H1 (cell line): ENCODE measurements around the gene PCP4L1. TPM values are rescaled to one million over a fixed set of nuclear protein-coding genes. Genes with fewer than 3 reads are reported as not detected.

Experiments
- CTCF ChIA-PET: fragments of 300-600 bp; sonication (Branson Sonifier 250); formaldehyde crosslinking; loops from one replicate; lab custom pipeline; 2021; ENCODE audit not compliant: partially characterized antibody; lab: Charles Lee
- POLR2A ChIA-PET: fragments of 300-600 bp; sonication (Branson Sonifier 250); formaldehyde crosslinking; loops from one replicate; lab custom pipeline; 2021; ENCODE audit warnings: inconsistent platforms; ENCODE audit not compliant: partially characterized antibody; lab: Charles Lee
- DNase-seq, 2 experiments: peaks; one replicate each; pipeline versions ENCODE4 v3.0.0 to v3.0.0-alpha.2; 2010 to 2022; ENCODE audit warnings: low spot score in 2 of 2, low read depth in 1 of 2, mixed read lengths in 1 of 2
- FAIRE-seq: peaks from 2 replicates; lab custom pipeline; 2011; peaks lifted over from hg19 to GRCh38; lab: Jason Lieb, UNC
- H2AFZ ChIP-seq: 2 replicates; pipeline ENCODE4 v1.8.1; 2012; ENCODE audit warnings: low read length, inconsistent platforms
- H2AK5ac ChIP-seq: 2 replicates; pipeline ENCODE4 v1.6.1; 2013; ENCODE audit warnings: low read depth, low read length
- H2BK120ac ChIP-seq: replicated peaks from 2 replicates; pipeline ENCODE3; 2013; ENCODE audit warnings: low read depth, low read length, inconsistent platforms
- H2BK12ac ChIP-seq: 2 replicates; pipeline ENCODE4 v1.6.1; 2013; ENCODE audit warnings: low read depth, low read length
- H2BK15ac ChIP-seq: 2 replicates; pipeline ENCODE4 v1.6.1; 2013; ENCODE audit warnings: low read length
- H2BK20ac ChIP-seq: 2 replicates; pipeline ENCODE4 v1.6.1; 2013; ENCODE audit warnings: low read length
- H2BK5ac ChIP-seq: 2 replicates; pipeline ENCODE4 v1.6.1; 2013; ENCODE audit warnings: low read depth, low read length
- H3K14ac ChIP-seq: 2 replicates; pipeline ENCODE4 v1.6.1; 2013; ENCODE audit warnings: inconsistent platforms; ENCODE audit not compliant: insufficient read length
- H3K18ac ChIP-seq: 2 replicates; pipeline ENCODE4 v1.6.1; 2013; ENCODE audit warnings: low read length; ENCODE audit errors: extremely low read depth
- H3K23ac ChIP-seq: 2 replicates; pipeline ENCODE4 v1.6.1; 2013; ENCODE audit warnings: inconsistent platforms; ENCODE audit not compliant: insufficient read length
- H3K23me2 ChIP-seq: 2 replicates; pipeline ENCODE4 v1.6.1; 2013; ENCODE audit warnings: low read depth, low read length
- H3K27ac ChIP-seq: 2 replicates; pipeline ENCODE4 v1.6.1; 2011; ENCODE audit warnings: low read depth, low read length, inconsistent platforms
- H3K27me3 ChIP-seq, 4 experiments: replicated peaks in 1 of 4; 1 replicate in 1 of 4; 2 replicates in 3 of 4; pipeline versions ENCODE4 v1.6.1 to v1.8.1; 2011 to 2013; ENCODE audit warnings: low read length in 3 of 4, mild to moderate bottlenecking in 3 of 4, inconsistent platforms in 2 of 4, mixed read lengths in 2 of 4, moderate library complexity in 1 of 4; ENCODE audit not compliant: control insufficient read depth in 3 of 4, insufficient read depth in 3 of 4; ENCODE audit errors: extremely low read depth in 1 of 4
- H3K36me3 ChIP-seq, 4 experiments: 2 replicates each; pipeline versions ENCODE4 v1.6.1 to v1.8.1; 2011 to 2013; ENCODE audit warnings: mild to moderate bottlenecking in 4 of 4, low read length in 3 of 4, moderate library complexity in 2 of 4, control low read depth in 1 of 4, inconsistent platforms in 1 of 4; ENCODE audit not compliant: insufficient read depth in 4 of 4, control insufficient read depth in 2 of 4
- H3K4ac ChIP-seq: replicated peaks from 2 replicates; pipeline ENCODE3; 2013; ENCODE audit warnings: low read length, low read depth, mixed read lengths, inconsistent platforms; ENCODE audit not compliant: insufficient read length
- H3K4me1 ChIP-seq, 4 experiments: replicated peaks in 1 of 4; 1 replicate in 1 of 4; 2 replicates in 3 of 4; pipeline versions ENCODE4 v1.6.1 to v1.8.1; 2011 to 2013; ENCODE audit warnings: low read length in 3 of 4, inconsistent platforms in 2 of 4, mixed read lengths in 1 of 4; ENCODE audit not compliant: insufficient read depth in 4 of 4, control insufficient read depth in 3 of 4
- H3K4me2 ChIP-seq, 2 experiments: 2 replicates each; pipeline versions ENCODE4 v1.6.1 to v1.8.1; 2011 to 2013; ENCODE audit warnings: low read depth in 2 of 2, low read length in 2 of 2, control low read depth in 1 of 2, inconsistent platforms in 1 of 2, mild to moderate bottlenecking in 1 of 2; ENCODE audit not compliant: insufficient read depth in 1 of 2
- H3K4me3 ChIP-seq, 4 experiments: fragments of 200-600, 300-600 bp in 1 of 4; sonication (generic), shearing (Covaris generic), sonication (Bioruptor Twin) in 1 of 4; 2 replicates each; pipeline versions ENCODE4 v1.5.1 to v1.8.1; 2011 to 2016; ENCODE audit warnings: low read length in 4 of 4, low read depth in 3 of 4, control low read depth in 2 of 4, inconsistent platforms in 2 of 4, mild to moderate bottlenecking in 2 of 4, mixed read lengths in 1 of 4, moderate library complexity in 1 of 4; ENCODE audit not compliant: insufficient read depth in 2 of 4; ENCODE audit errors: extremely low read depth in 1 of 4
- H3K56ac ChIP-seq: replicated peaks from 2 replicates; pipeline ENCODE3; 2013; ENCODE audit warnings: low read depth, mild to moderate bottlenecking, mixed read lengths, low read length, inconsistent platforms; ENCODE audit not compliant: insufficient read length
- H3K79me1 ChIP-seq: 2 replicates; pipeline ENCODE4 v1.6.1; 2013; ENCODE audit warnings: low read depth, low read length, control low read depth
- H3K79me2 ChIP-seq, 2 experiments: 2 replicates each; pipeline versions ENCODE4 v1.6.1 to v1.8.1; 2012 to 2013; ENCODE audit warnings: low read length in 2 of 2, mild to moderate bottlenecking in 2 of 2, inconsistent platforms in 1 of 2; ENCODE audit not compliant: insufficient read depth in 2 of 2, control insufficient read depth in 1 of 2
- H3K9ac ChIP-seq, 4 experiments: replicated peaks in 1 of 4; 1 replicate in 1 of 4; 2 replicates in 3 of 4; pipeline versions ENCODE4 v1.6.1 to v1.8.1; 2011 to 2013; ENCODE audit warnings: low read depth in 3 of 4, low read length in 3 of 4, control low read depth in 2 of 4, mild to moderate bottlenecking in 2 of 4, moderate library complexity in 2 of 4, inconsistent platforms in 1 of 4; ENCODE audit errors: extremely low read depth in 1 of 4
- H3K9me3 ChIP-seq, 2 experiments: 2 replicates each; pipeline versions ENCODE4 v1.6.1 to v1.8.1; 2012 to 2013; ENCODE audit warnings: mild to moderate bottlenecking in 2 of 2, moderate library complexity in 2 of 2, control low read depth in 1 of 2, inconsistent platforms in 1 of 2, low read depth in 1 of 2, low read length in 1 of 2, mixed read lengths in 1 of 2; ENCODE audit not compliant: insufficient read depth in 2 of 2
- H4K20me1 ChIP-seq, 2 experiments: replicated peaks in 1 of 2; 2 replicates each; pipeline versions ENCODE3 to v1.8.1; 2011 to 2013; ENCODE audit warnings: inconsistent platforms in 2 of 2, low read length in 2 of 2, mild to moderate bottlenecking in 1 of 2; ENCODE audit not compliant: insufficient read depth in 2 of 2, control insufficient read depth in 1 of 2
- H4K5ac ChIP-seq: 2 replicates; pipeline ENCODE4 v1.6.1; 2013; ENCODE audit warnings: low read length, low read depth, mixed read lengths, inconsistent platforms; ENCODE audit not compliant: insufficient read length
- H4K8ac ChIP-seq: 2 replicates; pipeline ENCODE4 v1.8.0; 2013; ENCODE audit warnings: mild to moderate bottlenecking, moderate library complexity, low read length, inconsistent platforms; ENCODE audit not compliant: insufficient read depth; ENCODE audit errors: extremely low read depth
- H4K91ac ChIP-seq: replicated peaks from 2 replicates; pipeline ENCODE3; 2013; ENCODE audit warnings: low read length, mixed read lengths, inconsistent platforms; ENCODE audit not compliant: insufficient read length
- BCL11A ChIP-seq, 2 experiments: IDR thresholded peaks; one replicate each; pipeline ENCODE4 v1.6.1; 2011; ENCODE audit warnings: low read depth in 2 of 2, low read length in 2 of 2, mild to moderate bottlenecking in 2 of 2
- CBX8 ChIP-seq: fragments of 300-800, 300-1000 bp; sonication (generic); IDR thresholded peaks from 2 replicates; pipeline ENCODE4 v1.7.1; 2016; ENCODE audit warnings: low read depth, low read length, borderline replicate concordance
- CHD2 ChIP-seq: IDR thresholded peaks from 2 replicates; pipeline ENCODE4 v1.6.1; 2012; ENCODE audit warnings: low read length, improper control_type of control experiment
- CREB1 ChIP-seq: IDR thresholded peaks from 2 replicates; pipeline ENCODE4 v1.6.1; 2012; ENCODE audit warnings: inconsistent platforms
- EZH2 ChIP-seq: fragments of 200-600 bp; sonication (generic); IDR thresholded peaks from 2 replicates; pipeline ENCODE4 v1.7.1; 2012; ENCODE audit warnings: low read depth, mild to moderate bottlenecking, moderate library complexity, low read length, inconsistent platforms; ENCODE audit not compliant: severe bottlenecking
- GTF2F1 ChIP-seq: IDR thresholded peaks from 2 replicates; pipeline ENCODE4 v1.6.1; 2012; ENCODE audit warnings: low read depth, low read length, improper control_type of control experiment, borderline replicate concordance
- JUND ChIP-seq: IDR thresholded peaks from 2 replicates; pipeline ENCODE4 v1.6.1; 2011; ENCODE audit warnings: mild to moderate bottlenecking, improper control_type of control experiment, low read length
- KDM1A ChIP-seq: fragments of 200-600, 300-600 bp; sonication (generic); IDR thresholded peaks from 2 replicates; pipeline ENCODE4 v1.7.1; 2016; ENCODE audit warnings: mild to moderate bottlenecking, low read length, borderline replicate concordance
- KDM4A ChIP-seq: IDR thresholded peaks from one replicate; pipeline ENCODE4 v1.7.1; 2012; ENCODE audit warnings: low read depth, mild to moderate bottlenecking, moderate library complexity, low read length, inconsistent platforms; ENCODE audit not compliant: severe bottlenecking
- KDM5A ChIP-seq: fragments of 200-600 bp; IDR thresholded peaks from 2 replicates; pipeline ENCODE4 v1.7.1; 2012; ENCODE audit warnings: mild to moderate bottlenecking, low read length, inconsistent platforms, mixed read lengths
- POLR2AphosphoS5 ChIP-seq: IDR thresholded peaks from 2 replicates; pipeline ENCODE4 v1.6.1; 2011; ENCODE audit warnings: low read depth, low read length
- SIX5 ChIP-seq: IDR thresholded peaks from 2 replicates; pipeline ENCODE4 v1.6.1; 2011; ENCODE audit warnings: mild to moderate bottlenecking, low read depth, low read length
- SUZ12 ChIP-seq: fragments of 200-600 bp; sonication (generic); IDR thresholded peaks from 2 replicates; pipeline ENCODE4 v1.6.1; 2012; ENCODE audit warnings: mild to moderate bottlenecking, inconsistent platforms, low read length, moderate library complexity, mixed read lengths
- TAF7 ChIP-seq: optimal IDR thresholded peaks from 2 replicates; pipeline ENCODE3; 2011; ENCODE audit warnings: low read depth, mild to moderate bottlenecking, inconsistent platforms, low read length, moderate library complexity, borderline replicate concordance
- TBP ChIP-seq: IDR thresholded peaks from 2 replicates; pipeline ENCODE4 v1.6.1; 2011; ENCODE audit warnings: low read depth, low read length, improper control_type of control experiment
- WGBS, 2 experiments: shearing (Covaris generic) in 1 of 2; methylation state at CpG; one replicate each; pipeline versions ENCODE4 v1.1.6 to v1.1.7; 2013 to 2015; ENCODE audit warnings: low lambda C conversion rate in 2 of 2, mixed read lengths in 2 of 2, inconsistent platforms in 1 of 2, low coverage in 1 of 2, missing lambda C conversion rate in 1 of 2; ENCODE audit not compliant: insufficient replicate concordance in 2 of 2, insufficient coverage in 1 of 2, insufficient read length in 1 of 2; ENCODE audit errors: extremely low coverage in 1 of 2, missing lambda C conversion rate in 1 of 2; 5-methylcytosine and 5-hydroxymethylcytosine counted together
- polyA plus RNA-seq, 7 experiments: library from polyadenylated mRNA; depleted of rRNA in 3 of 7; stranded (reverse) in 5 of 7; unstranded in 2 of 7; fragments of >200 nt in 5 of 7; fragments of 200-250 nt in 2 of 7; gene quantifications; 1 replicate in 5 of 7; 2 replicates in 1 of 7; 4 replicates in 1 of 7; pipeline versions ENCODE4 v1.2.1 to v1.2.3, GENCODE V29; 2011 to 2013; ENCODE audit warnings: missing spikeins in 2 of 7, mixed read lengths in 2 of 7
- total RNA-seq: library from RNA; stranded (reverse); fragmentation: NEBNext Ultra II Directional; extraction: Animal tissue kit (Norgen Biotek cat#: 25700); gene quantifications from 2 replicates; pipeline ENCODE4 v1.2.1, GENCODE V29; 2021

Gene PCP4L1
- total and polyA plus RNA-seq, 2 of the 8 experiments (the other 6 are each of a cell fraction or from before 2014, with no cell fraction given): 0.41 to 1.0 TPM

DNA sequence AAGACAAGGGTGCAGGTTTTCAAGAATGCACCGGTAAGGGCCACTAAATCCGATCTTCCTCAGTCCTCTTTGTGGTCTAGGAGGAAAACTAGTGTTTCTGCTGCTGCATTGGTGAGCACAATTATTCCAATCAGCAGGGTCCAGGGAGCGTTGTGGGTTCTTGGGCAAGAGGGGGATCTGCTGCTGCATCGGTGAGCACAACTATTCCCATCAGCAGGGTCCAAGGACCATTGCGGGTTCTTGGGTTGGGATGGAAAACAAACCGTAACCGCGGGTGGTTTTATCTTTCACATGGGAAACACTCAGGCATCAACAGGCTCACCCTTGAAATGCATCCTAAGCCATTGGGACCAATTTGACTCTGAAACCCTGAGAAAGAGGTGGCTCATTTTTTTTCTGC, 7.0 kb upstream of the PCP4L1 start:
- no peak overlapping the region for H2BK120ac ChIP-seq
- H3K4me3 ChIP-seq: no peak overlapping the region
- WGBS, 2 experiments: 97% methylated on average over 8 of the region's 8 CpGs; no CpG with 5 or more reads in 1 of the 2 experiments

More for the DNA sequence above, 7.0 kb upstream of the PCP4L1 start:
- no peak overlapping the region for H4K91ac ChIP-seq
- no peak overlapping the region for H3K4ac ChIP-seq
- H4K20me1 ChIP-seq: no peaks in the 10 kb centered on the region
- H2AK5ac ChIP-seq: no peak overlapping the region
- H3K27ac ChIP-seq: no peak overlapping the region
- no peaks in the 10 kb centered on the region for H3K4me1 ChIP-seq
- H2BK12ac ChIP-seq: no peak overlapping the region
- H3K9ac ChIP-seq: no peak overlapping the region
- DNase-seq: no peak
- no peak overlapping the region for H3K56ac ChIP-seq
- H3K4me2 ChIP-seq: no peak overlapping the region
- no peak overlapping the region for H4K8ac ChIP-seq
- FAIRE-seq: no peak
- H3K36me3 ChIP-seq: no peaks in the 10 kb centered on the region
- H3K18ac ChIP-seq: no peak overlapping the region
- H2AFZ ChIP-seq: no peak overlapping the region
- POLR2A ChIA-PET: interaction anchor here (1.5 kb wide), 1 partner anchor 35 kb away, joined by 3 read pairs; no protein-coding TSS in a partner anchor
- no peaks in the 10 kb centered on the region for H3K27me3 ChIP-seq
- H3K9me3 ChIP-seq: 0 out of 4 replicates have a peak, but pooled peaks cover 0 to under 1% of the 10 kb centered on the region in 2 experiments
- H4K5ac ChIP-seq: no peak overlapping the region
- no peak overlapping the region for H2BK20ac ChIP-seq
- H3K23ac ChIP-seq: no peak overlapping the region
- no peaks in the 10 kb centered on the region for H3K79me1 ChIP-seq
- no peak overlapping the region for H2BK5ac ChIP-seq
- CTCF ChIA-PET: interaction anchor here (1.2 kb wide), 1 partner anchor 61 kb away, joined by 3 read pairs; no protein-coding TSS in a partner anchor
- no peak for TF ChIP-seq CBX8
- TF ChIP-seq POLR2AphosphoS5: no peak
- TF ChIP-seq BCL11A (IDR thresholded peaks at IDR 0.05; ENCODE audit: low read depth in 2 of 2, low read length in 2 of 2): no peak
- no peak for TF ChIP-seq SIX5
- no peak for TF ChIP-seq KDM4A
- no peak for TF ChIP-seq CHD2
- no peak for TF ChIP-seq SUZ12
- no peak for TF ChIP-seq EZH2
- no peak for TF ChIP-seq KDM1A
- TF ChIP-seq TBP: no peak
- no peak for TF ChIP-seq GTF2F1
- TF ChIP-seq CREB1: no peak
- TF ChIP-seq JUND: no peak
- TF ChIP-seq TAF7: no peak
- TF ChIP-seq KDM5A: no peak
- H2BK15ac ChIP-seq: no peak overlapping the region
- H3K23me2 ChIP-seq: no peaks in the 10 kb centered on the region
- H3K79me2 ChIP-seq: no peaks in the 10 kb centered on the region
- no peak overlapping the region for H3K14ac ChIP-seq
